Measurements from ENCODE around the gene ACVRL1. TPM values are rescaled to one million over a fixed set of nuclear protein-coding genes. Genes with fewer than 3 reads are reported as not detected.

The ACVRL1 gene
- polyA plus RNA-seq, 4 donors, result 0.89 to 44.2 (median 10.4) TPM

- Histone ChIP-seq H3K9me3 (ENCODE audit: control insufficient read depth in 2 of 2, insufficient read depth in 1 of 2, low read depth in 1 of 2, low read length in 1 of 2) (no peaks in the 10 kb centered on the region), H3K36me3 (ENCODE audit: control insufficient read depth in 3 of 3, insufficient read depth in 2 of 3, low read depth in 1 of 3, low read length in 3 of 3) (peaks cover 0 to 24% (median 0%) of the 10 kb centered on the region in 3 donors), H3K4me1 (ENCODE audit: control insufficient read depth in 3 of 3, insufficient read depth in 2 of 3, low read depth in 1 of 3, low read length in 2 of 3) (peaks cover 2 to 37% (median 2%) of the 10 kb centered on the region in 3 donors), H3K27ac (ENCODE audit: low read depth in 1 of 3, low read length in 2 of 3) (peak overlapping the region in 1 of 3 donors; percentile 5), H3K27me3 (ENCODE audit: control insufficient read depth in 3 of 3, insufficient read depth in 3 of 3, low read length in 3 of 3) (no peaks in the 10 kb centered on the region), H3K4me3 (ENCODE audit: low read depth in 1 of 3, low read length in 3 of 3) (no peak overlapping the region)
- FAIRE-seq (no peak), DNase-seq (no peak)
- WGBS, 3 donors, result 57 to 68% (median 67%) methylated on average over 7 of the region's 7 CpGs
These were observed 13.9 kb downstream of the ACVRL1 start for GRCh38 chr12:51921017-51921725.

GRCh38 chr12:51922146-51922545, 14.8 kb downstream of the ACVRL1 start:
- H3K27ac ChIP-seq (ENCODE audit: low read depth in 1 of 3, low read length in 2 of 3), result peak overlapping the region in 2 of 3 donors; percentile 36 to 69
- no peaks in the 10 kb centered on the region for H3K27me3 ChIP-seq (ENCODE audit: control insufficient read depth in 3 of 3, insufficient read depth in 3 of 3, low read length in 3 of 3)
- 88 to 93% (median 92%) methylated on average over 2 of the region's 2 CpGs for WGBS, 3 donors
- FAIRE-seq, result no peak
- no peaks in the 10 kb centered on the region for H3K9me3 ChIP-seq (ENCODE audit: control insufficient read depth in 2 of 2, insufficient read depth in 1 of 2, low read depth in 1 of 2, low read length in 1 of 2)
- H3K4me3 ChIP-seq (ENCODE audit: low read depth in 1 of 3, low read length in 3 of 3), result no peak overlapping the region
- H3K36me3 ChIP-seq (ENCODE audit: control insufficient read depth in 3 of 3, insufficient read depth in 2 of 3, low read depth in 1 of 3, low read length in 3 of 3), result peaks cover 0 to 21% (median 0%) of the 10 kb centered on the region in 3 donors
- no peak for DNase-seq
- H3K4me1 ChIP-seq (ENCODE audit: control insufficient read depth in 3 of 3, insufficient read depth in 2 of 3, low read depth in 1 of 3, low read length in 2 of 3), result peaks cover 0 to 40% (median 2%) of the 10 kb centered on the region in 3 donors

GRCh38 chr12:51922762-51923505, 15.6 kb downstream of the ACVRL1 start:
- H3K27ac ChIP-seq (ENCODE audit: low read depth in 1 of 3, low read length in 2 of 3), result peak overlapping the region in 2 of 3 donors; percentile 36 to 69
- H3K4me1 ChIP-seq (ENCODE audit: control insufficient read depth in 3 of 3, insufficient read depth in 2 of 3, low read depth in 1 of 3, low read length in 2 of 3), result peaks cover 0 to 36% (median 2%) of the 10 kb centered on the region in 3 donors
- 46 to 63% (median 57%) methylated on average over 16 of the region's 16 CpGs for WGBS, 3 donors
- H3K9me3 ChIP-seq (ENCODE audit: control insufficient read depth in 2 of 2, insufficient read depth in 1 of 2, low read depth in 1 of 2, low read length in 1 of 2), result no peaks in the 10 kb centered on the region
- H3K27me3 ChIP-seq (ENCODE audit: control insufficient read depth in 3 of 3, insufficient read depth in 3 of 3, low read length in 3 of 3), result no peaks in the 10 kb centered on the region
- H3K36me3 ChIP-seq (ENCODE audit: control insufficient read depth in 3 of 3, insufficient read depth in 2 of 3, low read depth in 1 of 3, low read length in 3 of 3), result peaks cover 0 to 18% (median 0%) of the 10 kb centered on the region in 3 donors
- H3K4me3 ChIP-seq (ENCODE audit: low read depth in 1 of 3, low read length in 3 of 3), result no peak overlapping the region
- FAIRE-seq (no peak), DNase-seq (peak; percentile 77 to 79)

GRCh38 chr12:51923506-51924365, 16.4 kb downstream of the ACVRL1 start:
- DNase-seq (peak in 1 of 2 donors; percentile 72), FAIRE-seq (no peak)
- peaks cover 0 to 31% (median 2%) of the 10 kb centered on the region in 3 donors for H3K4me1 ChIP-seq (ENCODE audit: control insufficient read depth in 3 of 3, insufficient read depth in 2 of 3, low read depth in 1 of 3, low read length in 2 of 3)
- H3K4me3 ChIP-seq (ENCODE audit: low read depth in 1 of 3, low read length in 3 of 3), result no peak overlapping the region
- peaks cover 0 to 14% (median 0%) of the 10 kb centered on the region in 3 donors for H3K36me3 ChIP-seq (ENCODE audit: control insufficient read depth in 3 of 3, insufficient read depth in 2 of 3, low read depth in 1 of 3, low read length in 3 of 3)
- peak overlapping the region in 2 of 3 donors; percentile 36 to 69 for H3K27ac ChIP-seq (ENCODE audit: low read depth in 1 of 3, low read length in 2 of 3)
- no peaks in the 10 kb centered on the region for H3K27me3 ChIP-seq (ENCODE audit: control insufficient read depth in 3 of 3, insufficient read depth in 3 of 3, low read length in 3 of 3)
- WGBS, 3 donors, result 23 to 42% (median 35%) methylated on average over 31 of the region's 31 CpGs
- H3K9me3 ChIP-seq (ENCODE audit: control insufficient read depth in 2 of 2, insufficient read depth in 1 of 2, low read depth in 1 of 2, low read length in 1 of 2), result no peaks in the 10 kb centered on the region

- DNase-seq (no peak), FAIRE-seq (no peak)
- no peak overlapping the region for H3K27ac ChIP-seq (ENCODE audit: low read depth in 1 of 3, low read length in 2 of 3)
- H3K36me3 ChIP-seq (ENCODE audit: control insufficient read depth in 3 of 3, insufficient read depth in 2 of 3, low read depth in 1 of 3, low read length in 3 of 3), result peaks cover 0 to 11% (median 0%) of the 10 kb centered on the region in 3 donors
- 75 to 90% (median 88%) methylated on average over 5 of the region's 5 CpGs for WGBS, 3 donors
- peaks cover 0 to 31% (median 2%) of the 10 kb centered on the region in 3 donors for H3K4me1 ChIP-seq (ENCODE audit: control insufficient read depth in 3 of 3, insufficient read depth in 2 of 3, low read depth in 1 of 3, low read length in 2 of 3)
- H3K27me3 ChIP-seq (ENCODE audit: control insufficient read depth in 3 of 3, insufficient read depth in 3 of 3, low read length in 3 of 3), result no peaks in the 10 kb centered on the region
- H3K9me3 ChIP-seq (ENCODE audit: control insufficient read depth in 2 of 2, insufficient read depth in 1 of 2, low read depth in 1 of 2, low read length in 1 of 2), result no peaks in the 10 kb centered on the region
- H3K4me3 ChIP-seq (ENCODE audit: low read depth in 1 of 3, low read length in 3 of 3), result no peak overlapping the region
These were observed 17.4 kb downstream of the ACVRL1 start for GRCh38 chr12:51924551-51925319.

GRCh38 chr12:51925346-51926063, 18.2 kb downstream of the ACVRL1 start:
- no peaks in the 10 kb centered on the region for H3K9me3 ChIP-seq (ENCODE audit: control insufficient read depth in 2 of 2, insufficient read depth in 1 of 2, low read depth in 1 of 2, low read length in 1 of 2)
- 55 to 61% (median 55%) methylated on average over 3 of the region's 3 CpGs for WGBS, 3 donors

GRCh38 chr12:51926064-51926632, 18.8 kb downstream of the ACVRL1 start:
- FAIRE-seq (no peak), DNase-seq (no peak)
- peaks cover 0 to 5% (median 0%) of the 10 kb centered on the region in 3 donors for H3K36me3 ChIP-seq (ENCODE audit: control insufficient read depth in 3 of 3, insufficient read depth in 2 of 3, low read depth in 1 of 3, low read length in 3 of 3)
- peaks cover 0 to 31% (median 2%) of the 10 kb centered on the region in 3 donors for H3K4me1 ChIP-seq (ENCODE audit: control insufficient read depth in 3 of 3, insufficient read depth in 2 of 3, low read depth in 1 of 3, low read length in 2 of 3)
- no peaks in the 10 kb centered on the region for H3K27me3 ChIP-seq (ENCODE audit: control insufficient read depth in 3 of 3, insufficient read depth in 3 of 3, low read length in 3 of 3)
- H3K9me3 ChIP-seq (ENCODE audit: control insufficient read depth in 2 of 2, insufficient read depth in 1 of 2, low read depth in 1 of 2, low read length in 1 of 2), result no peaks in the 10 kb centered on the region
- peak overlapping the region in 1 of 3 donors; percentile 53 for H3K27ac ChIP-seq (ENCODE audit: low read depth in 1 of 3, low read length in 2 of 3)
- H3K4me3 ChIP-seq (ENCODE audit: low read depth in 1 of 3, low read length in 3 of 3), result no peak overlapping the region
- WGBS, 3 donors, result 37 to 48% (median 43%) methylated on average over 8 of the region's 8 CpGs

More at GRCh38 chr12:51925346-51926063, 18.2 kb downstream of the ACVRL1 start:
- peaks cover 0 to 6% (median 0%) of the 10 kb centered on the region in 3 donors for H3K36me3 ChIP-seq (ENCODE audit: control insufficient read depth in 3 of 3, insufficient read depth in 2 of 3, low read depth in 1 of 3, low read length in 3 of 3)
- H3K4me1 ChIP-seq (ENCODE audit: control insufficient read depth in 3 of 3, insufficient read depth in 2 of 3, low read depth in 1 of 3, low read length in 2 of 3), result peaks cover 0 to 31% (median 2%) of the 10 kb centered on the region in 3 donors
- no peaks in the 10 kb centered on the region for H3K27me3 ChIP-seq (ENCODE audit: control insufficient read depth in 3 of 3, insufficient read depth in 3 of 3, low read length in 3 of 3)
- FAIRE-seq (no peak), DNase-seq (no peak)
- H3K27ac ChIP-seq (ENCODE audit: low read depth in 1 of 3, low read length in 2 of 3), result peak overlapping the region in 1 of 3 donors; percentile 41
- no peak overlapping the region for H3K4me3 ChIP-seq (ENCODE audit: low read depth in 1 of 3, low read length in 3 of 3)
